ENCODE results near the gene WWOX. TPM values are rescaled to one million over a fixed set of nuclear protein-coding genes. Genes with fewer than 3 reads are reported as not detected.
A peak's percentile ranks its signal among the peaks of the same experiment; 100 is the strongest.
"Not testable (repeated sequence)": the region's sequence is repeated elsewhere in the genome, so short reads cannot be mapped to it uniquely, and the experiment has no call there.

The WWOX gene
- polyA plus RNA-seq, 3 donors: 36.4 to 36.6 (median 36.5) TPM

- no peak for DNase-seq
Observed at GRCh38 chr16:79201436-79201835, 1102.0 kb downstream of the WWOX start.

- DNase-seq: no peak
Observed at GRCh38 chr16:79202977-79203376, 1103.5 kb downstream of the WWOX start.

- no peak for DNase-seq
Observed at GRCh38 chr16:79204486-79204885, 1105.0 kb downstream of the WWOX start.

- no peak for DNase-seq
Observed at GRCh38 chr16:79206889-79207288, 1107.4 kb downstream of the WWOX start.

- DNase-seq: no peak
Observed at GRCh38 chr16:79209308-79209707, 1109.9 kb downstream of the WWOX start.

GRCh38 chr16:79210607-79211006 lies 1111.2 kb downstream of the WWOX start:
- DNase-seq: no peak

GRCh38 chr16:79211586-79211985 lies 1112.1 kb downstream of the WWOX start:
- no peak for DNase-seq

GRCh38 chr16:79212114-79212791 lies 1112.8 kb downstream of the WWOX start:
- DNase-seq: no peak

- no peak for DNase-seq
Observed at GRCh38 chr16:79213214-79213613, 1113.8 kb downstream of the WWOX start.

GRCh38 chr16:79215289-79215688 lies 1115.8 kb downstream of the WWOX start:
- no peak for DNase-seq

GRCh38 chr16:79217375-79218011 lies 1118.0 kb downstream of the WWOX start:
- no peak for DNase-seq

- no peak for DNase-seq
Observed at GRCh38 chr16:79218351-79218750, 1118.9 kb downstream of the WWOX start.

GRCh38 chr16:79225994-79226393 lies 1126.5 kb downstream of the WWOX start:
- DNase-seq: not testable (repeated sequence)

- peak; percentile 55 for DNase-seq
Observed at GRCh38 chr16:79229361-79229760, 1129.9 kb downstream of the WWOX start.

- DNase-seq: not testable (repeated sequence)
Observed at GRCh38 chr16:79245700-79246099, 1146.2 kb downstream of the WWOX start.

- no peak for DNase-seq
Observed at GRCh38 chr16:79247386-79247785, 1147.9 kb downstream of the WWOX start.

- no peak for DNase-seq
Observed at GRCh38 chr16:79248351-79248750, 1148.9 kb downstream of the WWOX start.

- DNase-seq: no peak
Observed at GRCh38 chr16:79250502-79251098, 1151.1 kb downstream of the WWOX start.

GRCh38 chr16:79253100-79253631 lies 1153.7 kb downstream of the WWOX start:
- DNase-seq: no peak

- no peak for DNase-seq
Observed at GRCh38 chr16:79257953-79258490, 1158.6 kb downstream of the WWOX start.

- DNase-seq: not testable (repeated sequence)
Observed at GRCh38 chr16:79260890-79261289, 1161.4 kb downstream of the WWOX start.

GRCh38 chr16:79261481-79261940 lies 1162.1 kb downstream of the WWOX start:
- DNase-seq: peak; percentile 42

Data from renal pelvis (tissue), 4 donors.